Activated CD4-positive, CD25-positive, alpha-beta regulatory T cell treated with anti-CD3 and anti-CD28 coated beads, Interleukin-2, amount 50 U/mL, for 16 hours (primary cell): ENCODE data around the gene CAPN9.
"Not testable (repeated sequence)": the region's sequence is repeated elsewhere in the genome, so short reads cannot be mapped to it uniquely, and the experiment has no call there.

Experiments used
- DNase-seq: peaks from one replicate; pipeline ENCODE4 v3.0.0-alpha.2; 2020; ENCODE audit warnings: low read depth, low spot score

CAPN9 gene

GRCh38 chr1:230709619-230710542 is 37.3 kb upstream of the CAPN9 start:
- no peak for DNase-seq

GRCh38 chr1:230710543-230710904 is 36.7 kb upstream of the CAPN9 start:
- DNase-seq = no peak

- DNase-seq = no peak
Observed at GRCh38 chr1:230711245-230711644, 35.9 kb upstream of the CAPN9 start.

GRCh38 chr1:230712470-230712942 is 34.7 kb upstream of the CAPN9 start:
- DNase-seq = no peak

GRCh38 chr1:230713138-230713537 is 34.0 kb upstream of the CAPN9 start:
- DNase-seq = no peak

- no peak for DNase-seq
Observed at GRCh38 chr1:230713547-230713914, 33.7 kb upstream of the CAPN9 start.

GRCh38 chr1:230713915-230714764 is 33.0 kb upstream of the CAPN9 start, which contains the start of gene AGT:
Gene AGT (minus strand): TSS chr1:230714122. CDS start chr1:230710823, 3,299 bp downstream.
- DNase-seq = no peak

GRCh38 chr1:230715510-230715909 is 31.7 kb upstream of the CAPN9 start:
- no peak for DNase-seq

- DNase-seq = not testable (repeated sequence)
Observed at GRCh38 chr1:230716453-230716852, 30.7 kb upstream of the CAPN9 start.

- no peak for DNase-seq
Observed at GRCh38 chr1:230717251-230717650, 29.9 kb upstream of the CAPN9 start.

- DNase-seq = not testable (repeated sequence)
Observed at GRCh38 chr1:230721849-230722522, 25.2 kb upstream of the CAPN9 start.

GRCh38 chr1:230725256-230726012 is 21.8 kb upstream of the CAPN9 start:
- DNase-seq = no peak

GRCh38 chr1:230728710-230729392 is 18.3 kb upstream of the CAPN9 start:
- no peak for DNase-seq

- DNase-seq = no peak
Observed at GRCh38 chr1:230730977-230731376, 16.2 kb upstream of the CAPN9 start.

GRCh38 chr1:230735447-230735846 is 11.7 kb upstream of the CAPN9 start:
- DNase-seq = no peak

- no peak for DNase-seq
Observed at GRCh38 chr1:230737622-230738262, 9.4 kb upstream of the CAPN9 start.

GRCh38 chr1:230739564-230740290 is 7.5 kb upstream of the CAPN9 start:
- DNase-seq = no peak

GRCh38 chr1:230743899-230744298 is 3.3 kb upstream of the CAPN9 start:
- no peak for DNase-seq

GRCh38 chr1:230744382-230744781 is 2.8 kb upstream of the CAPN9 start:
- DNase-seq = no peak
